HepG2 (cell line): ENCODE data around the gene AMTN. TPM values are rescaled to one million over a fixed set of nuclear protein-coding genes. Genes with fewer than 3 reads are reported as not detected.
"Not testable (repeated sequence)": the region's sequence is repeated elsewhere in the genome, so short reads cannot be mapped to it uniquely, and the experiment has no call there.

Experiments
- ATAC-seq: fragments of 200-7000 bp; cut with Tn5 transposase; 3 replicates; pipeline ENCODE4 v1.9.1; 2020; ENCODE audit warnings: mild to moderate bottlenecking, moderate library complexity
- BruUV-seq: library from RNA; stranded (reverse); fragments of 400-500 nt; replicated peaks from 2 replicates; lab custom pipeline; 2021; lab: Mats Ljungman, UMichigan
- CTCF ChIA-PET: fragments of 300-600 bp; formaldehyde crosslinking; extraction: SDS; loops from one replicate; lab custom pipeline; 2021; ENCODE audit warnings: low total read pairs, inconsistent platforms, low intra/inter-chr PET ratio; lab: Yijun Ruan, JAX
- POLR2A ChIA-PET: fragments of 350-600 bp; sonication (Branson Sonifier 250); formaldehyde crosslinking; loops from one replicate; lab custom pipeline; 2020; ENCODE audit warnings: antibody characterized with exemption, inconsistent platforms; lab: Yijun Ruan, JAX
- DNase-seq: peaks from one replicate; pipeline ENCODE4 v3.0.0-alpha.2; 2015; ENCODE audit warnings: low spot score
- FAIRE-seq: peaks from 3 replicates; lab custom pipeline; 2011; peaks lifted over from hg19 to GRCh38; lab: Jason Lieb, UNC
- H2AFZ ChIP-seq: one replicate; pipeline ENCODE4 v1.6.1; 2011; ENCODE audit warnings: low read length, inconsistent platforms
- H3K27ac ChIP-seq: fragments of 300-600 bp; 3 replicates; pipeline ENCODE4 v1.8.0; 2011; ENCODE audit warnings: mixed run types, mild to moderate bottlenecking, mixed read lengths, low read length, inconsistent platforms; ENCODE audit not compliant: insufficient read depth; ENCODE audit errors: extremely low read length
- H3K27me3 ChIP-seq, 2 experiments: fragments of 200-600 bp in 1 of 2; 2 replicates in 1 of 2; 3 replicates in 1 of 2; pipeline versions ENCODE4 v1.6.0 to v1.8.0; 2011; ENCODE audit warnings: low read length in 2 of 2, mild to moderate bottlenecking in 2 of 2, moderate library complexity in 2 of 2, inconsistent platforms in 1 of 2; ENCODE audit not compliant: insufficient read depth in 2 of 2, control insufficient read depth in 1 of 2
- H3K36me3 ChIP-seq, 2 experiments: fragments of 200-600 bp in 1 of 2; replicated peaks in 1 of 2; 2 replicates in 1 of 2; 3 replicates in 1 of 2; pipeline versions ENCODE4 v1.5.1 to v1.8.0; 2011; ENCODE audit warnings: low read length in 2 of 2, inconsistent platforms in 1 of 2; ENCODE audit not compliant: insufficient read depth in 2 of 2, control insufficient read depth in 1 of 2
- H3K4me1 ChIP-seq: 2 replicates; pipeline ENCODE4 v1.5.1; 2012; ENCODE audit warnings: low read length, inconsistent platforms; ENCODE audit not compliant: insufficient read depth
- H3K4me2 ChIP-seq: 2 replicates; pipeline ENCODE4 v1.6.0; 2011; ENCODE audit warnings: low read depth, low read length, inconsistent platforms
- H3K4me3 ChIP-seq, 3 experiments: fragments of 200-600 bp in 1 of 3; sonication (generic), shearing (Covaris generic) in 1 of 3; replicated peaks in 1 of 3; 2 replicates each; pipeline ENCODE4 v1.5.1; 2011 to 2016; ENCODE audit warnings: low read length in 3 of 3, inconsistent platforms in 2 of 3, low read depth in 2 of 3, mild to moderate bottlenecking in 2 of 3, control low read depth in 1 of 3, mixed read lengths in 1 of 3; ENCODE audit not compliant: insufficient read depth in 1 of 3
- H3K79me2 ChIP-seq: one replicate; pipeline ENCODE4 v1.6.1; 2011; ENCODE audit warnings: low read length, inconsistent platforms; ENCODE audit not compliant: insufficient read depth
- H3K9ac ChIP-seq: 2 replicates; pipeline ENCODE4 v1.6.0; 2011; ENCODE audit warnings: mild to moderate bottlenecking, low read depth, low read length, inconsistent platforms; ENCODE audit not compliant: insufficient read depth
- H3K9me3 ChIP-seq: 2 replicates; pipeline ENCODE4 v1.5.1; 2012; ENCODE audit warnings: mild to moderate bottlenecking, low read length
- H4K20me1 ChIP-seq: 2 replicates; pipeline ENCODE4 v1.6.0; 2011; ENCODE audit warnings: inconsistent platforms, mild to moderate bottlenecking, low read length, moderate library complexity; ENCODE audit not compliant: insufficient read depth
- CREB1 ChIP-seq, 2 experiments: fragments of 450-650 bp in 1 of 2; IDR thresholded peaks; 2 replicates each; pipeline ENCODE4 v1.6.1; 2016 to 2017; ENCODE audit warnings: control low read depth in 1 of 2, mild to moderate bottlenecking in 1 of 2, missing compliant biosample characterization in 1 of 2, missing genetic modification characterization in 1 of 2
- FOSL1 ChIP-seq: sonication (generic); formaldehyde crosslinking; IDR thresholded peaks from 2 replicates; pipeline ENCODE4 v1.9.0; 2021; ENCODE audit warnings: missing genetic modification reagents, borderline replicate concordance
- RCOR2 ChIP-seq: IDR thresholded peaks from 2 replicates; pipeline ENCODE4 v1.6.1; 2016; ENCODE audit warnings: missing biosample characterization, missing genetic modification reagents
- SMAD3 ChIP-seq: sonication (generic); formaldehyde crosslinking; IDR thresholded peaks from 2 replicates; pipeline ENCODE4 v1.4.0; 2020; ENCODE audit warnings: missing genetic modification reagents
- SNAPC5 ChIP-seq: sonication (generic); formaldehyde crosslinking; IDR thresholded peaks from 2 replicates; pipeline ENCODE4 v1.8.1; 2023; ENCODE audit warnings: mild to moderate bottlenecking, missing genetic modification reagents, borderline replicate concordance
- ZNF296 ChIP-seq: sonication (generic); formaldehyde crosslinking; conservative IDR thresholded peaks from 2 replicates; pipeline ENCODE4 v1.5.0; 2020; ENCODE audit warnings: mild to moderate bottlenecking, missing genetic modification reagents
- ZNF619 ChIP-seq: sonication (generic); formaldehyde crosslinking; IDR thresholded peaks from 2 replicates; pipeline ENCODE4 v1.4.0; 2020; ENCODE audit warnings: mild to moderate bottlenecking, missing genetic modification reagents
- WGBS: methylation state at CpG from one replicate; pipeline ENCODE4 v1.1.6; 2017; ENCODE audit warnings: low lambda C conversion rate; 5-methylcytosine and 5-hydroxymethylcytosine counted together
- in situ Hi-C: cut with HindIII; loops from 2 replicates; pipeline ENCODE4 v1.10.0; 2017; ENCODE audit warnings: low pct_unique_long_range_greater_than_20kb; ENCODE audit not compliant: extremely low pct_ligation_motif_present
- intact Hi-C: fragments of 100-400 bp; cut with micrococcal nuclease; formaldehyde crosslinking; loops from one replicate; pipeline ENCODE4 v1.10.0; 2022; ENCODE audit not compliant: unreplicated experiment
- polyA plus RNA-seq, 8 experiments: library from polyadenylated mRNA; depleted of rRNA in 3 of 8; stranded (reverse) in 7 of 8; unstranded in 1 of 8; fragments of >200 nt; fragmentation: Illumina TruSeq in 4 of 8; extraction: Trizol in 4 of 8; gene quantifications; 2 replicates each; pipeline versions ENCODE4 v1.2.1 to v1.2.3, GENCODE V29; 2011 to 2016; ENCODE audit warnings: low read depth in 4 of 8, missing spikeins in 1 of 8, mixed read lengths in 1 of 8; ENCODE audit not compliant: insufficient read depth in 1 of 8
- total RNA-seq, 5 experiments: library from RNA; depleted of rRNA; stranded (reverse); fragments of >200 nt; fragmentation: Illumina TruSeq; extraction: Trizol; gene quantifications; 2 replicates each; pipeline ENCODE4 v1.2.3, GENCODE V29; 2016; ENCODE audit warnings: low read depth in 1 of 5
- TF ChIP-seq, protein P1 (sequence below): sonication (generic); formaldehyde crosslinking; IDR thresholded peaks from 2 replicates; pipeline ENCODE4 v1.8.1; 2022; ENCODE audit warnings: low read depth, mild to moderate bottlenecking, missing genetic modification reagents

AMTN gene
- total and polyA plus RNA-seq, 2 of the 13 experiments (the other 11 are each of a cell fraction or from before 2014, with no cell fraction given), result 0.15 TPM; not detected in 1

- Histone ChIP-seq H4K20me1 (no peaks in the 10 kb centered on the region), H3K27me3 (no peaks in the 10 kb centered on the region; a peak in 3 of 5 replicates), H3K4me1 (no peaks in the 10 kb centered on the region), H3K79me2 (no peaks in the 10 kb centered on the region), H3K36me3 (no peaks in the 10 kb centered on the region), H3K9ac (no peak overlapping the region), H3K4me3 (no peak overlapping the region), H2AFZ (no peak overlapping the region), H3K27ac (no peak overlapping the region), H3K4me2 (no peak overlapping the region), H3K9me3 (no peaks in the 10 kb centered on the region)
- 10% methylated on average over 3 of the region's 3 CpGs for WGBS
- FAIRE-seq (no peak), ATAC-seq (no peak), DNase-seq (no peak)
- intact Hi-C loops (no loop called here), in situ Hi-C loops (no loop called here)
- ChIA-PET POLR2A (no interaction called here), CTCF (no interaction called here)
- BruUV-seq, result no TSS peak
- no peak for TF ChIP-seq ZNF619 (CRISPR knock-in tag)
- TF ChIP-seq, protein P1, sequence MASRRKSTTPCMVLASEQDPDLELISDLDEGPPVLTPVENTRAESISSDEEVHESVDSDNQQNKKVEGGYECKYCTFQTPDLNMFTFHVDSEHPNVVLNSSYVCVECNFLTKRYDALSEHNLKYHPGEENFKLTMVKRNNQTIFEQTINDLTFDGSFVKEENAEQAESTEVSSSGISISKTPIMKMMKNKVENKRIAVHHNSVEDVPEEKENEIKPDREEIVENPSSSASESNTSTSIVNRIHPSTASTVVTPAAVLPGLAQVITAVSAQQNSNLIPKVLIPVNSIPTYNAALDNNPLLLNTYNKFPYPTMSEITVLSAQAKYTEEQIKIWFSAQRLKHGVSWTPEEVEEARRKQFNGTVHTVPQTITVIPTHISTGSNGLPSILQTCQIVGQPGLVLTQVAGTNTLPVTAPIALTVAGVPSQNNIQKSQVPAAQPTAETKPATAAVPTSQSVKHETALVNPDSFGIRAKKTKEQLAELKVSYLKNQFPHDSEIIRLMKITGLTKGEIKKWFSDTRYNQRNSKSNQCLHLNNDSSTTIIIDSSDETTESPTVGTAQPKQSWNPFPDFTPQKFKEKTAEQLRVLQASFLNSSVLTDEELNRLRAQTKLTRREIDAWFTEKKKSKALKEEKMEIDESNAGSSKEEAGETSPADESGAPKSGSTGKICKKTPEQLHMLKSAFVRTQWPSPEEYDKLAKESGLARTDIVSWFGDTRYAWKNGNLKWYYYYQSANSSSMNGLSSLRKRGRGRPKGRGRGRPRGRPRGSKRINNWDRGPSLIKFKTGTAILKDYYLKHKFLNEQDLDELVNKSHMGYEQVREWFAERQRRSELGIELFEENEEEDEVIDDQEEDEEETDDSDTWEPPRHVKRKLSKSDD (CRISPR knock-in tag), result no peak
Measured at GRCh38 chr4:70488748-70489147, 29.6 kb upstream of the AMTN start.

DNA sequence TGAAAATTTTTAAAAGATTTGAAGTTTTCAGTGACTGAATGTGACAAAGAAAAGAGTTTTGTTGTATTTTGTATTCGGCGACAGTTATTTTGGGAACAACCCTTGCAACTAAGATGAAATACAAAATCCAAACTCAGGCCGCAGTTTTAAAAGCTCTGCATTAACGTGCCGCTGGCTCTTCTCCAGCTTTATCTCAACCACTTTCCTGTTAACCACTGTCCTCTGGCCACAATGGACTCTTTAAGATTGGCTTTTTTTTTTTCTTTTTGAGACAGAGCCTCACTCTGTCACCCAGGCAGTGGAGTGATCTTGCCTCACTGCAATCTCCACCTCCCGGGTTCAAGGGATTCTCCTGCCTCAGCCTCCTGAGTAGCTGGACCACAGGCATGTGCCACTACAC, 22.1 kb upstream of the AMTN start:
- no peaks in the 10 kb centered on the region for H3K9me3 ChIP-seq
- H3K9ac ChIP-seq, result no peak overlapping the region
- no peak overlapping the region for H3K4me3 ChIP-seq
- DNase-seq, result no peak
- no peaks in the 10 kb centered on the region for H3K36me3 ChIP-seq
- ChIA-PET CTCF (no interaction called here), POLR2A (no interaction called here)
- H3K79me2 ChIP-seq, result no peaks in the 10 kb centered on the region
- 85% methylated on average over 6 of the region's 6 CpGs for WGBS
- ATAC-seq, result no peak
- H4K20me1 ChIP-seq, result no peaks in the 10 kb centered on the region
- FAIRE-seq, result no peak
- H3K27ac ChIP-seq, result no peak overlapping the region
- in situ Hi-C loops, result no loop called here
- no TSS peak for BruUV-seq
- TF ChIP-seq FOSL1 (no peak), CREB1 (IDR thresholded peaks at IDR 0.05) (no peak), CREB1 (CRISPR knock-in tag; IDR thresholded peaks at IDR 0.05) (no peak), SMAD3 (no peak), SNAPC5 (CRISPR knock-in tag) (no peak), ZNF296 (CRISPR knock-in tag) (no peak), RCOR2 (CRISPR knock-in tag) (no peak)
- H3K27me3 ChIP-seq, result no peaks in the 10 kb centered on the region; a peak in 2 of 5 replicates
- no peak overlapping the region for H2AFZ ChIP-seq
- H3K4me2 ChIP-seq, result no peak overlapping the region
- no peaks in the 10 kb centered on the region for H3K4me1 ChIP-seq
- intact Hi-C loops, result no loop called here

DNA sequence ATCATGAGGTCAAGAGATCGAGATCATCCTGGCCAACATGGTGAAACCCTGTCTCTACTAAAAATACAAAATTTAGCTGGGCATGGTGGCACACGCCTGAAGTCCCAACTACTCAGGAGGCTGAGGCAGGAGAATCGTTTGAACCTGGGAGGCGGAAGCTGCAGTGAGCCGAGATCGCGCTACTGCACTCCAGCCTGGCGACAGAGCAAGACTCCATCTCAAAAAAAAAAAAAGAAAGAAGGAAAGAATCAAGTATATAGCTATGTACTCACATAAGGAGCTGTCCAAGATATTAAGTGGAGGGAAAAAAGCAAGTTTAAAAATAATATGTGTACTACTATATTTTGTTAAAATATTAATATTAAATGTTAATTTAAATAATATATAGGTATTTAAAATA, 16.5 kb upstream of the AMTN start:
- BruUV-seq, H3K27me3 ChIP-seq, CTCF ChIA-PET, H2AFZ ChIP-seq, H3K9me3 ChIP-seq, ATAC-seq, H3K4me3 ChIP-seq, H3K4me2 ChIP-seq, H3K79me2 ChIP-seq, H3K36me3 ChIP-seq, POLR2A ChIA-PET, DNase-seq, FAIRE-seq, H3K4me1 ChIP-seq, H3K27ac ChIP-seq, H4K20me1 ChIP-seq, H3K9ac ChIP-seq: not testable (repeated sequence)
- in situ Hi-C loops (loop anchor here (25.0 kb wide), 1 partner anchor 815 kb away; no protein-coding TSS in a partner anchor), intact Hi-C loops (loop anchor here (5.0 kb wide), 1 partner anchor 700 kb away; no protein-coding TSS in a partner anchor)
- WGBS, result 83% methylated on average over 8 of the region's 8 CpGs
